ENCODE results near the gene ZNHIT3. TPM values are rescaled to one million over a fixed set of nuclear protein-coding genes. Genes with fewer than 3 reads are reported as not detected.
"Not testable (repeated sequence)": the region's sequence is repeated elsewhere in the genome, so short reads cannot be mapped to it uniquely, and the experiment has no call there.

ZNHIT3 gene
- total RNA-seq (10 to 100 TPM; 13.6 to 19.2 (median 15.4) TPM), polyA plus RNA-seq (10 to 100 TPM; 20.4 to 31.8 TPM)

GRCh38 chr17:36486204-36487194 lies at the start of gene ZNHIT3:
ZNHIT3 (plus strand) TSS chr17:36486681; CDS start chr17:36486700, 19 bp downstream.
- ATAC-seq (peak; percentile 91 to 96 (median 94)), DNase-seq (peak; percentile 86 to 94 (median 90)), FAIRE-seq (no peak)
- intact Hi-C loops (cut with DNase I), result no loop called here
- H3K4me1 ChIP-seq, result peaks cover 3 to 18% (median 12%) of the 10 kb centered on the region in 3 donors
- peak within 1 kb of the TSS; percentile 10 to 57 (median 34) for H3K27ac ChIP-seq
- no peaks in the 10 kb centered on the region for H3K9me3 ChIP-seq
- no peaks in the 10 kb centered on the region for H3K36me3 ChIP-seq
- WGBS, 2 donors, result 0% methylated on average over 59 to 73 of the region's 73 CpGs
- peak within 1 kb of the TSS; percentile 58 to 98 (median 71) for H3K4me3 ChIP-seq
- no peaks in the 10 kb centered on the region for H3K27me3 ChIP-seq
- no peak for TF ChIP-seq CTCF (IDR thresholded peaks at IDR 0.05)

DNA sequence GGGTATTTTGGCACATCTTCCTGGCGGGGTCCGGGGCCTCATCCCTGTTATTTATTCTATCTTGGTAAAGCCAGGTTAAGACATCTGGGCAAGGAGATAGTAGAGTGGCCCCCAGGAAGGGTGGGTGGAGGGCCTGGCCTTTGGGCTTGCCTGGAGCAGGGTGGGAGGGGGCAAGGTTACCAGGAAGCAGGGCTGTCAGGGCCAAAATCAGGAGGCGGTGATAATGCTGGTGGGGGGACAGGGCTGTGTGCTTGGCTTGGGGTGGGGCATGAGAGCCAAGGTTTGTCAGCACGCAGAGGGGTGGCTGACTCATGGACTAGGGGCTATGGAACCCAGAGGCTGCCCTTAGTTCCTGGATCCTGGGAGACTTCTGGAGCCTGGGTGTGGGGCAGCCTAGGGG lies 44.7 kb upstream of the ZNHIT3 start:
- H3K9me3 ChIP-seq; DNase-seq; H3K36me3 ChIP-seq; H3K27me3 ChIP-seq; H3K4me1 ChIP-seq; FAIRE-seq; H3K27ac ChIP-seq; intact Hi-C loops (cut with DNase I); H3K4me3 ChIP-seq; ATAC-seq: not testable (repeated sequence)
- no CpG with 5 or more reads among the region's 4 CpGs for WGBS, 2 donors

DNA sequence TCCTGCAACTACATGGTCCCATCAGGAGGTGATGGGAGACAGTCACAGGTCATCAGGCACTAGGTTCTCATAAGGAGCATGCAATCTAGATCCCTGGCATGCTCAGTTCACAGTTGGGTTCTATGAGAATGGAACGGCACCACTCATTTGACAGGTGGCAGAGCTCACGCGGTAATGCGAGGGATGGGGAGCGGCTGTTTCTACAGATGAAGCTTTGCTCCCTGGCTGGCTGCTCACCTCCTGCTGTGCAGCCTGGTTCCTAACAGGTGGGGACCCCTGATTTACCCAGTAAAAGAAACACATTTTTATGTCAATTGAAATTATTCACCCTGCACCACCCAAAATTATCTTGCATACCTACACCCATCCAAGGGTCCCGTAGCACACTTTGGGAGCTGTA lies 42.7 kb upstream of the ZNHIT3 start:
- intact Hi-C loops (cut with DNase I), result no loop called here
- ATAC-seq, result no peak
- Histone ChIP-seq H3K4me3 (no peak overlapping the region), H3K27me3 (no peaks in the 10 kb centered on the region), H3K9me3 (no peaks in the 10 kb centered on the region), H3K36me3 (no peaks in the 10 kb centered on the region), H3K27ac (no peak overlapping the region), H3K4me1 (no peaks in the 10 kb centered on the region)
- no peak for TF ChIP-seq CTCF (IDR thresholded peaks at IDR 0.05)
- DNase-seq, result no peak
- WGBS, 2 donors, result 55% methylated on average over 6 of the region's 6 CpGs
- FAIRE-seq, result no peak

DNA sequence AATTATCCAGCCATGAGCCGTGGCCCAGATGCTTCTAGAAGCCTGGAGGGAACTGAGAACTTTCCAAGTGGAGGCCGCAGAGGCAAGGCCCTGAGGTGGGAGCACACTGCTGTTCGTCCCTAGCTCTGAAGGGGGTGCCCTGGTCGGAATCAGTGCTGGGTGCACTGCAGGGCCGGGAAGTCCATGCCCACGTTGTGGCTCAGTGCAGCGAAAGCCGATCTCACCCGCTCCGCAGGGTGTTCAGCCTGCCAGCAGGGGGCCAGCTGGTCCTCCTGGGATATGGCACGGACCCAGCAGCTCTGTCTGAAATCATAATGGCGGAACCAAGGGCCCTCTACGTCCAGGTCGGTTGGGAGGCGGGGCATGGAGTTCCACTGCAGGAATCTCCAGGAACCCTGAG lies 36.5 kb upstream of the ZNHIT3 start:
- FAIRE-seq; intact Hi-C loops (cut with DNase I); H3K27ac ChIP-seq; DNase-seq; ATAC-seq; H3K9me3 ChIP-seq; H3K27me3 ChIP-seq; H3K4me3 ChIP-seq; H3K36me3 ChIP-seq; H3K4me1 ChIP-seq: not testable (repeated sequence)
- 28 to 39% methylated on average over 10 to 11 of the region's 15 CpGs for WGBS, 2 donors

DNA sequence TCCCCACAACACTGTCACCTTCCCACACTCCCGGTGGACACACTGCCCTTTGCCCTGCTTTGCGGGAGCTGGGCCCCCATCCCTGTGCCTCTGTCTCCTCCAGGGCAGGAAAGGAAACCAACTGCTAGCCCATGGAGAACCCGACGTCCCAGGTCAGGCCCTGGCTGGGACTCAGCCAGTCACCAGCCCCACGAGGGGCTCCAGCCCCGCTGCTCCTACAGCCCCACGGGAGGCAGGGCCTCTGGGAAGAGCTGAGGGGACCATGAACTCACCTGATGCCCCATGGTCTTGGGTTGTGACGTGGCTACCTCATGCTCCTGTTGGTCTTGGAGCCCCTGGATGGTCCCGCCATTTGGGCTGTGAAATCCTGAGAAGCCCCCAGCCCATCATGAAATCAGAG lies 33.6 kb upstream of the ZNHIT3 start:
- DNase-seq; ATAC-seq; H3K36me3 ChIP-seq; H3K9me3 ChIP-seq; H3K27ac ChIP-seq; H3K4me1 ChIP-seq; intact Hi-C loops (cut with DNase I); H3K4me3 ChIP-seq; FAIRE-seq; H3K27me3 ChIP-seq: not testable (repeated sequence)
- WGBS, 2 donors, result 53 to 55% methylated on average over 9 of the region's 9 CpGs

GRCh38 chr17:36457701-36458100 lies 28.8 kb upstream of the ZNHIT3 start:
- intact Hi-C loops (cut with DNase I); H3K27me3 ChIP-seq; FAIRE-seq; H3K36me3 ChIP-seq; ATAC-seq; H3K4me1 ChIP-seq; H3K27ac ChIP-seq; H3K9me3 ChIP-seq; DNase-seq; H3K4me3 ChIP-seq: not testable (repeated sequence)
- WGBS, 2 donors, result 74 to 86% methylated on average over 8 to 9 of the region's 9 CpGs

DNA sequence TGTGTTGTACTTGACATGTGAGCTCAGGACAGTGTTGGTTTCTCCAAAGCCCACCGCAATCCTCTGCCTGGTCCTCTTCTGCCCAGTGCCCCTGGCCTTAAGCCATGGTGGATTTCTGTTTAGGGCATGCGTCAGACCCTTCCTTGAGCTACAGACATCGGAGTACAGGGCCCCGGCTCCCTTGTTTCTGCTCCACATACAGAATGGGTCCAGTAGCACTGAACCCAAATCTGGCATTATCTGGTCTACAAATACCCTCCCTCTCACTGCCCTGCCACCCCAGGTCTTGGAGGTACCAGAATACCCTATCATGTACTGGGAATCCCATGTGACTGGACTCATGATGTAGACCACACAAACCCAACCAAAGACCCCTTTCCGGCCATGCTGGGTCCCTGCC lies 27.4 kb upstream of the ZNHIT3 start:
- Histone ChIP-seq H3K27ac (no peak overlapping the region), H3K36me3 (no peaks in the 10 kb centered on the region), H3K9me3 (no peaks in the 10 kb centered on the region), H3K4me3 (no peak overlapping the region), H3K4me1 (no peaks in the 10 kb centered on the region), H3K27me3 (no peaks in the 10 kb centered on the region)
- FAIRE-seq, result no peak
- intact Hi-C loops (cut with DNase I), result no loop called here
- ATAC-seq, result no peak
- 71 to 84% methylated on average over 5 of the region's 5 CpGs for WGBS, 2 donors
- no peak for DNase-seq
- no peak for TF ChIP-seq CTCF (IDR thresholded peaks at IDR 0.05)
